Trophoblast cell (in vitro differentiated cells and primary cell): ENCODE results near the gene LLPH.

Source experiments
- DNase-seq, 2 donors: peaks; one replicate each; pipeline ENCODE4 v3.0.0-alpha.2; 2016
- H2AFZ ChIP-seq: 2 replicates; pipeline ENCODE4 v1.6.1; 2013; ENCODE audit warnings: low read length, moderate library complexity, mild to moderate bottlenecking; ENCODE audit not compliant: insufficient read depth, poor library complexity
- H2AK5ac ChIP-seq: 2 replicates; pipeline ENCODE4 v1.6.1; 2013; ENCODE audit warnings: mild to moderate bottlenecking, low read length
- H2BK120ac ChIP-seq: 2 replicates; pipeline ENCODE4 v1.6.1; 2013; ENCODE audit warnings: low read length, mild to moderate bottlenecking, moderate library complexity; ENCODE audit not compliant: insufficient read depth, poor library complexity
- H2BK12ac ChIP-seq: 2 replicates; pipeline ENCODE4 v1.6.1; 2013; ENCODE audit warnings: mild to moderate bottlenecking, low read length, moderate library complexity
- H2BK5ac ChIP-seq: 2 replicates; pipeline ENCODE4 v1.6.1; 2013; ENCODE audit warnings: low read length, low read depth, moderate library complexity, mild to moderate bottlenecking; ENCODE audit not compliant: poor library complexity
- H3K14ac ChIP-seq: 2 replicates; pipeline ENCODE4 v1.6.1; 2013; ENCODE audit warnings: mild to moderate bottlenecking, low read length
- H3K18ac ChIP-seq: 2 replicates; pipeline ENCODE4 v1.6.1; 2013; ENCODE audit warnings: mild to moderate bottlenecking, low read length
- H3K23ac ChIP-seq: 2 replicates; pipeline ENCODE4 v1.6.1; 2013; ENCODE audit warnings: low read length
- H3K27ac ChIP-seq: 2 replicates; pipeline ENCODE4 v1.5.1; 2013; ENCODE audit warnings: low read depth, mild to moderate bottlenecking, inconsistent platforms, low read length, moderate library complexity
- H3K27me3 ChIP-seq: 2 replicates; pipeline ENCODE4 v1.6.1; 2013; ENCODE audit warnings: inconsistent platforms, mild to moderate bottlenecking, low read length, moderate library complexity; ENCODE audit not compliant: insufficient read depth
- H3K36me3 ChIP-seq, 2 experiments: 1 replicate in 1 of 2; 2 replicates in 1 of 2; pipeline ENCODE4 v1.6.1; 2013; ENCODE audit warnings: low read length in 2 of 2, mild to moderate bottlenecking in 2 of 2, moderate library complexity in 1 of 2; ENCODE audit not compliant: insufficient read depth in 2 of 2, control insufficient read depth in 1 of 2
- H3K4ac ChIP-seq: 2 replicates; pipeline ENCODE4 v1.6.1; 2013; ENCODE audit warnings: low read depth, mild to moderate bottlenecking, low read length, moderate library complexity
- H3K4me1 ChIP-seq, 2 experiments: 1 replicate in 1 of 2; 2 replicates in 1 of 2; pipeline ENCODE4 v1.6.1; 2013; ENCODE audit warnings: low read length in 2 of 2, mild to moderate bottlenecking in 2 of 2, moderate library complexity in 1 of 2; ENCODE audit not compliant: insufficient read depth in 2 of 2, control insufficient read depth in 1 of 2
- H3K4me2 ChIP-seq: 2 replicates; pipeline ENCODE4 v1.6.1; 2013; ENCODE audit warnings: inconsistent platforms, mild to moderate bottlenecking, low read length, moderate library complexity
- H3K4me3 ChIP-seq: 2 replicates; pipeline ENCODE4 v1.5.1; 2013; ENCODE audit warnings: mild to moderate bottlenecking, low read depth, low read length, inconsistent platforms
- H3K79me1 ChIP-seq: one replicate; pipeline ENCODE4 v1.6.1; 2013; ENCODE audit warnings: low read length
- H3K79me2 ChIP-seq: 2 replicates; pipeline ENCODE4 v1.6.1; 2013; ENCODE audit warnings: low read length, mild to moderate bottlenecking; ENCODE audit not compliant: control insufficient read depth, insufficient read depth, poor library complexity
- H3K9ac ChIP-seq: 2 replicates; pipeline ENCODE4 v1.6.1; 2013; ENCODE audit warnings: mild to moderate bottlenecking, low read length
- H3K9me3 ChIP-seq: 2 replicates; pipeline ENCODE4 v1.6.1; 2013; ENCODE audit warnings: low read depth, mild to moderate bottlenecking, control low read depth, inconsistent platforms, low read length; ENCODE audit not compliant: insufficient read depth
- H4K12ac ChIP-seq: 2 replicates; pipeline ENCODE4 v1.6.1; 2013; ENCODE audit warnings: low read depth, mild to moderate bottlenecking, low read length, moderate library complexity
- H4K8ac ChIP-seq: 2 replicates; pipeline ENCODE4 v1.6.1; 2013; ENCODE audit warnings: low read depth, mild to moderate bottlenecking, low read length, moderate library complexity
- H4K91ac ChIP-seq: one replicate; pipeline ENCODE4 v1.6.1; 2013; ENCODE audit warnings: low read depth, mild to moderate bottlenecking, low read length, moderate library complexity
- WGBS: extraction: QIAGEN DNeasy Blood & Tissue Kit; methylation state at CpG from one replicate; pipeline ENCODE4 v1.1.7; 2013; ENCODE audit warnings: missing lambda C conversion rate; ENCODE audit not compliant: insufficient read length, insufficient coverage; ENCODE audit errors: extremely low coverage; 5-methylcytosine and 5-hydroxymethylcytosine counted together

LLPH gene

DNA sequence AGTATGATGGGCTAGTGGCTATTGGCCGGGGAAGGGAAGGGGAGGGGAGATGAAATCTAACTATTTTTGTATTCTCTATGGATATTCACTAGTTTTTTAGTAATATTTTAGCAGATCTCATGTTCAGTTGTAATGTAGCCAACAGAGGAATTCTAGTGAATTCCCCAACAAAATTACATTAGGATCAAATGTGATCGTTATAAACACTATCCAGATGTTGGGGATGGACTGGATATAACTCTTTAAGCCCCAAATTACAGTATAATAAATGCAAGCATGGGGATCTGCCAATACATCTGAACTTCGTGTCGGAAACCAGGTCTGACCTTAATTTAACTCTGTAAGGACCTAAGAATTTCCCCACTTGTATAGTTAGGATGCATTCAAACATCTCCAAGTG lies 21.5 kb downstream of the LLPH start:
- Histone ChIP-seq H2BK120ac (no peak overlapping the region), H4K12ac (no peak overlapping the region)

DNA sequence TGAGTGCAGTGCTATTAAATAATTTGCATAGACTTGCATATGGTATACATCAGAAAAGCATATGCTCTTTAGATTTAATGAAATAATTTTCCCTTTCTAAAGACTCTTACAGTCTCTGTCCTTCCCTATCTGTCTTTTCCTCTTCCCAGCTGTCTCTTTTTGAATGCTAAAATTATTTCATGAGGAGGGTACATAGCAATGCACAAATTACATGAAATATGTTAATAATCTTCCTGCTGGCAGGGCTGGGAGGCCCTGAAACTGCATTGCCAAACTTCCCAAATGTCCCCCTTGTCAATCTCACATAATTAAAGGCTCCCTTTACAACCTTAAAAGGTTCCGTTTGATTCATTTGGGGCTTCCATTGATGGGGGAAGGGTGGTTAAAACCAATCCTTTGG lies 22.2 kb downstream of the LLPH start:
- DNase-seq, result no peak
- no CpG with 5 or more reads among the region's 1 CpG for whole genome bisulfite sequencing
- no peak overlapping the region for H3K18ac ChIP-seq

More for the DNA sequence above, 21.5 kb downstream of the LLPH start:
- Histone ChIP-seq H3K23ac (no peak overlapping the region), H3K9ac (no peak overlapping the region), H3K18ac (no peak overlapping the region), H4K8ac (no peak overlapping the region), H3K4me3 (no peak overlapping the region), H2AFZ (no peak overlapping the region), H3K4ac (no peak overlapping the region), H3K14ac (no peak overlapping the region), H3K27ac (no peak overlapping the region), H2AK5ac (no peak overlapping the region), H3K27me3 (no peaks in the 10 kb centered on the region), H3K36me3 (no peaks in the 10 kb centered on the region), H3K4me2 (no peak overlapping the region), H3K4me1 (peaks cover 0 to 3% of the 10 kb centered on the region in 2 experiments), H4K91ac (no peak overlapping the region), H3K9me3 (no peaks in the 10 kb centered on the region), H2BK12ac (no peak overlapping the region), H3K79me1 (no peaks in the 10 kb centered on the region), H3K79me2 (no peaks in the 10 kb centered on the region), H2BK5ac (no peak overlapping the region)
- WGBS, result no CpG with 5 or more reads among the region's 4 CpGs
- no peak for DNase-seq

DNA sequence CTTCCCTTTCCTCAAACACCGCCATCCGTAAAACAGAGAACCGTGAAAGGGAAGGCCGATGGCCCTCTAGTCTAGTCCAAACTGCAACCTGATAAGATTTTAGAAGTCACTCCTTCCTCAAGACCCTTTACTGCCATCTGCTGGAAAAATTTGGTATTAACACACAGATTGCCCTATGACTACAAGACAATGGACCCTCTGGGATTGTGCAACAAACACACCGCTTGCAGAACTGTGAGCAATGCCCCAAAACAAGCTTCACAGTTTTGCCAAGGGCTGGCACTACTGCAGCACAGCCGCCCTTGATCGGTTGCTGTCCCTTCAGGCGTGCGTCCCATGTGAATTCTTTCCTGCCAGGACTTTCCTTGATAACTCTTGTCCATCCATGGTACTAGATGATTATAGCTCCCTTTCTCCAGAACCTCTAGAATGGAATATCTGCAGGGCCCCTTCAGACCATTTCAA lies 23.1 kb downstream of the LLPH start:
- no CpG with 5 or more reads among the region's 9 CpGs for WGBS
- H3K27ac ChIP-seq, result no peak overlapping the region
- H2BK12ac ChIP-seq, result no peak overlapping the region
- H3K79me2 ChIP-seq, result no peaks in the 10 kb centered on the region
- no peak overlapping the region for H3K18ac ChIP-seq
- DNase-seq, result peak; percentile 87 to 100
- no peaks in the 10 kb centered on the region for H3K9me3 ChIP-seq
- H2AFZ ChIP-seq, result no peak overlapping the region
- H2AK5ac ChIP-seq, result no peak overlapping the region
- H3K4me3 ChIP-seq, result no peak overlapping the region
- no peaks in the 10 kb centered on the region for H3K79me1 ChIP-seq
- no peaks in the 10 kb centered on the region for H3K36me3 ChIP-seq
- peak overlapping the region; percentile 4 for H4K91ac ChIP-seq
- no peak overlapping the region for H3K4me2 ChIP-seq
- H3K27me3 ChIP-seq, result no peaks in the 10 kb centered on the region
- no peak overlapping the region for H3K14ac ChIP-seq
- no peak overlapping the region for H4K8ac ChIP-seq
- no peak overlapping the region for H3K4ac ChIP-seq
- no peak overlapping the region for H3K23ac ChIP-seq
- no peak overlapping the region for H2BK5ac ChIP-seq
- no peak overlapping the region for H3K9ac ChIP-seq
- peaks cover 0 to 3% of the 10 kb centered on the region in 2 experiments for H3K4me1 ChIP-seq
- H4K12ac ChIP-seq, result no peak overlapping the region
- no peak overlapping the region for H2BK120ac ChIP-seq

More for the DNA sequence above, 22.2 kb downstream of the LLPH start:
- H2BK120ac ChIP-seq, result no peak overlapping the region
- no peak overlapping the region for H3K9ac ChIP-seq
- H4K91ac ChIP-seq, result no peak overlapping the region
- H3K9me3 ChIP-seq, result no peaks in the 10 kb centered on the region
- no peak overlapping the region for H3K4ac ChIP-seq
- no peak overlapping the region for H4K12ac ChIP-seq
- H3K4me2 ChIP-seq, result no peak overlapping the region
- no peaks in the 10 kb centered on the region for H3K79me1 ChIP-seq
- no peaks in the 10 kb centered on the region for H3K36me3 ChIP-seq
- H3K4me3 ChIP-seq, result no peak overlapping the region
- no peak overlapping the region for H3K27ac ChIP-seq
- no peak overlapping the region for H3K14ac ChIP-seq
- no peak overlapping the region for H2AK5ac ChIP-seq
- H3K23ac ChIP-seq, result no peak overlapping the region
- H3K27me3 ChIP-seq, result no peaks in the 10 kb centered on the region
- H3K79me2 ChIP-seq, result no peaks in the 10 kb centered on the region
- no peak overlapping the region for H2AFZ ChIP-seq
- no peak overlapping the region for H2BK12ac ChIP-seq
- H3K4me1 ChIP-seq, result peaks cover 0 to 3% of the 10 kb centered on the region in 2 experiments
- H4K8ac ChIP-seq, result no peak overlapping the region
- no peak overlapping the region for H2BK5ac ChIP-seq

DNA sequence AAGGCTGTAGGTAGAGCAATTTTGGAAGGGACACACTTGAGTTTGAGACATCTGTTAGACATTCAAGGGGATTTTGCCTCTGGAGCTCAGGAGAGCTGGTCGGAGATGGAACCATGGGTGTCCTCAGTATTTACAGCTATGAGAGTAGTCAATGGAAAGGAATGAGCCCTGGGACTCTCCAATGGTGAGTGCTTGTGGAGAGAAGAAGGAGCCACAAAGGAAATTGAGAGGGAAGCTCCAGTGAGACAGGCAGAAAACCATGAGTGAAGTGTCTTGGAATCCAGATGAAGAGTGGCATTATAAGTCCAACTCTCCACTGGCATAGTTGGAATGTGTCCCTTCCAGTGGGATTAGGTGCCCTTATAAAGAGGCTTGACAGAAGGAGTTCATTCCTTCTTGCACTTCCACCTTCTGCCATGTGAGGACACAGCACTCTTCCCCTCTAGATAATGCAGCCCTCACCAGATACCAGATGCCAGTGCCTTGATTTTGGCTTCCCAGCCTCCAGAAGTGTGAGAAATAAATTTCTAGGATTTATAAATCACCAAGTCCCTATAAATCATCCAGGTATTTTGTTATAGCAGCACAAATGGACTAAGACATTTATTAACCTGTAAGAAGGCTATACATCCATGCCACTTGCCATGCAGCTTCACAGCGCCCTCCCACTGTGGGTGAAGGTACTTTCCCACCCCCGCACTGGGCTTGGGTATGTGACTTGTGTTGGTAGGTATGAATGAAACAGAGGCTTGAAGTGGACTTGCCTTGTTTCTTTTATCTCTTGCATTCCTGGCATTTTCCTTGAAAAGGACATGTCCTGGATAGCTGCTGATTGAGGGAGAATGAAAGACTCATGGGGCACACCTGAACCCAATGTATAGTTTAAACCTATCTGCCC lies 27.3 kb downstream of the LLPH start:
- H3K27ac ChIP-seq, result no peak overlapping the region
- H3K79me2 ChIP-seq, result no peaks in the 10 kb centered on the region
- no peak overlapping the region for H3K4me3 ChIP-seq
- no peak overlapping the region for H3K18ac ChIP-seq
- no peak overlapping the region for H2AK5ac ChIP-seq
- no peak overlapping the region for H3K14ac ChIP-seq
- no peak overlapping the region for H4K91ac ChIP-seq
- H3K4me2 ChIP-seq, result no peak overlapping the region
- no peak overlapping the region for H3K9ac ChIP-seq
- no peaks in the 10 kb centered on the region for H3K27me3 ChIP-seq
- H2BK12ac ChIP-seq, result no peak overlapping the region
- DNase-seq, result peak; percentile 18 to 39
- no peak overlapping the region for H2BK5ac ChIP-seq
- no peak overlapping the region for H2AFZ ChIP-seq
- no peaks in the 10 kb centered on the region for H3K9me3 ChIP-seq
- H3K23ac ChIP-seq, result no peak overlapping the region
- H4K8ac ChIP-seq, result no peak overlapping the region
- no CpG with 5 or more reads among the region's 3 CpGs for WGBS
- H3K36me3 ChIP-seq, result no peaks in the 10 kb centered on the region
- no peak overlapping the region for H3K4ac ChIP-seq
- H3K4me1 ChIP-seq, result no peaks in the 10 kb centered on the region
- H4K12ac ChIP-seq, result no peak overlapping the region
- no peak overlapping the region for H2BK120ac ChIP-seq
- H3K79me1 ChIP-seq, result no peaks in the 10 kb centered on the region
